Nephron progenitor cell (in vitro differentiated cells): Measurements from ENCODE around the gene FAM114A1.
A peak's percentile ranks its signal among the peaks of the same experiment; 100 is the strongest.
"Not testable (repeated sequence)": the region's sequence is repeated elsewhere in the genome, so short reads cannot be mapped to it uniquely, and the experiment has no call there.

Experiments used
- DNase-seq: peaks from one replicate; pipeline ENCODE4 v3.0.0; 2021
- H3K27ac Mint-ChIP-seq: 2 replicates; pipeline ENCODE4 v1.8.0; 2021; ENCODE audit warnings: mild to moderate bottlenecking, moderate library complexity, mixed read lengths
- H3K27me3 Mint-ChIP-seq: 2 replicates; pipeline ENCODE4 v1.8.0; 2021; ENCODE audit warnings: mild to moderate bottlenecking, low read depth, mixed read lengths; ENCODE audit not compliant: poor library complexity
- H3K36me3 Mint-ChIP-seq: 2 replicates; pipeline ENCODE4 v1.8.0; 2021; ENCODE audit warnings: low read depth, mixed read lengths
- H3K4me1 Mint-ChIP-seq: 2 replicates; pipeline ENCODE4 v1.8.0; 2021; ENCODE audit warnings: mixed read lengths
- H3K4me3 Mint-ChIP-seq: 2 replicates; pipeline ENCODE4 v1.8.0; 2021; ENCODE audit warnings: mild to moderate bottlenecking, moderate library complexity, mixed read lengths
- H3K9me3 Mint-ChIP-seq: 2 replicates; pipeline ENCODE4 v1.8.0; 2021; ENCODE audit warnings: mild to moderate bottlenecking, moderate library complexity, mixed read lengths
- TF ChIP-seq, protein P1 (sequence below): fragments of 200-600 bp; sonication (generic); IDR thresholded peaks from 2 replicates; pipeline ENCODE4 v1.5.0; 2021; ENCODE audit warnings: antibody characterized with exemption

The FAM114A1 gene

GRCh38 chr4:38985410-38986100 is 117.9 kb downstream of the FAM114A1 start:
- no peaks in the 10 kb centered on the region for H3K36me3 Mint-ChIP-seq
- no peak for DNase-seq
- peaks cover 24% of the 10 kb centered on the region for H3K4me1 Mint-ChIP-seq
- no peak overlapping the region for H3K4me3 Mint-ChIP-seq
- TF ChIP-seq, protein P1, sequence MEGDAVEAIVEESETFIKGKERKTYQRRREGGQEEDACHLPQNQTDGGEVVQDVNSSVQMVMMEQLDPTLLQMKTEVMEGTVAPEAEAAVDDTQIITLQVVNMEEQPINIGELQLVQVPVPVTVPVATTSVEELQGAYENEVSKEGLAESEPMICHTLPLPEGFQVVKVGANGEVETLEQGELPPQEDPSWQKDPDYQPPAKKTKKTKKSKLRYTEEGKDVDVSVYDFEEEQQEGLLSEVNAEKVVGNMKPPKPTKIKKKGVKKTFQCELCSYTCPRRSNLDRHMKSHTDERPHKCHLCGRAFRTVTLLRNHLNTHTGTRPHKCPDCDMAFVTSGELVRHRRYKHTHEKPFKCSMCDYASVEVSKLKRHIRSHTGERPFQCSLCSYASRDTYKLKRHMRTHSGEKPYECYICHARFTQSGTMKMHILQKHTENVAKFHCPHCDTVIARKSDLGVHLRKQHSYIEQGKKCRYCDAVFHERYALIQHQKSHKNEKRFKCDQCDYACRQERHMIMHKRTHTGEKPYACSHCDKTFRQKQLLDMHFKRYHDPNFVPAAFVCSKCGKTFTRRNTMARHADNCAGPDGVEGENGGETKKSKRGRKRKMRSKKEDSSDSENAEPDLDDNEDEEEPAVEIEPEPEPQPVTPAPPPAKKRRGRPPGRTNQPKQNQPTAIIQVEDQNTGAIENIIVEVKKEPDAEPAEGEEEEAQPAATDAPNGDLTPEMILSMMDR = no peak
- H3K27ac Mint-ChIP-seq = peak overlapping the region; percentile 47
- no peaks in the 10 kb centered on the region for H3K9me3 Mint-ChIP-seq
- peaks cover 6% of the 10 kb centered on the region for H3K27me3 Mint-ChIP-seq

- no peak overlapping the region for H3K4me3 Mint-ChIP-seq
- peaks cover 2% of the 10 kb centered on the region for H3K27me3 Mint-ChIP-seq
- H3K27ac Mint-ChIP-seq = no peak overlapping the region
- H3K9me3 Mint-ChIP-seq = no peaks in the 10 kb centered on the region
- H3K4me1 Mint-ChIP-seq = peaks cover 33% of the 10 kb centered on the region
- no peak for DNase-seq
- H3K36me3 Mint-ChIP-seq = no peaks in the 10 kb centered on the region
- TF ChIP-seq, protein P1 = no peak
Observed at GRCh38 chr4:38987491-38987890, 119.9 kb downstream of the FAM114A1 start.

DNA sequence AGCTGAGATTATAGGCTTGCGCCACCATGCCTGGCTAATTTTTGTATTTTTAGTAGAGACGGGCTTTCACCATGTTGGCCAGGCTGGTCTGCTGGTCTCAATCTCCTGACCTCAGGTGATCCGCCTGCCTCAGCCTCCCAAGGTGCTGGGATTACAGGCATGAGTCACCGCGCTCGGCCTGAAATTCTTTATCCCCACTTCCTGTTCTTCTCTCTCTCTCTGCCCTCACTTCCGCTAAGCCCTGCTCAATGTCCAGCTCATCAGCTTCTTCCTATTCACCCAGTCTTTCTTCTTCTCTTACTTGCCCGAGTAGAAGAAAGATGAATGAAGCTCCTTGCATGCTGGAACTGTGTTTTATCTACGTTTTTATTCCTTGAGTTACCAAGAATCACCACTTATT is 120.7 kb downstream of the FAM114A1 start:
- H3K27ac Mint-ChIP-seq, H3K9me3 Mint-ChIP-seq, H3K36me3 Mint-ChIP-seq, H3K27me3 Mint-ChIP-seq, DNase-seq, H3K4me3 Mint-ChIP-seq: not testable (repeated sequence)
- H3K4me1 Mint-ChIP-seq = peaks cover 33% of the 10 kb centered on the region

DNA sequence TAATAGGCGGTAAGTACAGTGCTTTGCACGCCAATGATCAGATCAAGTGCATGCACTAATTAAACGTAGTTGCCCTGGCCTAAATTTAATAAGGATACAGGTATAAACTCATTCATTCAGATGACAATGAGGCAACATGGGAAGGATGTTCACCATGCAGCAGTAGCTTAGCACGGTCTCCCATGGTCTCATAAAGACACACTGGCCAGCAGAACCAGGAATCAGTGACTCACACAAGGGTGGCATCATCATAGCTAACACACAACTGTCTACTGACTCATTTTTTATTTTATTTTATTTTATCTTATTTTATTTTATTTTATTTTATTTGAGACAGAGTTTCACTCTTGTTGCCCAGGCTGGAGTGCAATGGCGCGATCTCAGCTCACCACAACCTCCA is 121.9 kb downstream of the FAM114A1 start:
- Mint-ChIP-seq H3K27me3 (no peaks in the 10 kb centered on the region), H3K27ac (no peak overlapping the region), H3K4me1 (peaks cover 24% of the 10 kb centered on the region), H3K4me3 (no peak overlapping the region), H3K9me3 (no peaks in the 10 kb centered on the region), H3K36me3 (no peaks in the 10 kb centered on the region)
- TF ChIP-seq, protein P1 = no peak
- DNase-seq = no peak

DNA sequence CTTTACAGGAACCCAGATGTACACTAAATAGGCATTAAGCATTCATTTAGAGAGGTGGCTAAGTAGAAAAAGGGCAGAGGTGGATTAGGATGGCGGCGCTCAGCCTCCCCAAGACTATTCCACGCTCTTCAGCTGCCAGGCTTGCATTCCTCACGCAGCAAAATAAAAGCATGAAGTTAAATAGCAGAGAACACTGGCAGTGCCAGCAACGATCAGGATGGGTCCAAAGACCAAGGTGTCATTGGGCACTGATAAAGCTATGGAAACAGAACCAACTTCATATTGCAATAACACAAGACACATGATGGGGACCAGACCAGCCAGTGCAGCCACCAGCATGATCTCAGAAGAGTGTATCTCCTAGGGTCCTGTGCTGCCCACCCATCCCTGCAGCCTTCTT is 122.6 kb downstream of the FAM114A1 start:
- no peaks in the 10 kb centered on the region for H3K9me3 Mint-ChIP-seq
- no peaks in the 10 kb centered on the region for H3K36me3 Mint-ChIP-seq
- peak overlapping the region; percentile 36 for H3K27ac Mint-ChIP-seq
- TF ChIP-seq, protein P1 = no peak
- H3K4me3 Mint-ChIP-seq = no peak overlapping the region
- H3K27me3 Mint-ChIP-seq = no peaks in the 10 kb centered on the region
- no peak for DNase-seq
- peaks cover 18% of the 10 kb centered on the region for H3K4me1 Mint-ChIP-seq

DNA sequence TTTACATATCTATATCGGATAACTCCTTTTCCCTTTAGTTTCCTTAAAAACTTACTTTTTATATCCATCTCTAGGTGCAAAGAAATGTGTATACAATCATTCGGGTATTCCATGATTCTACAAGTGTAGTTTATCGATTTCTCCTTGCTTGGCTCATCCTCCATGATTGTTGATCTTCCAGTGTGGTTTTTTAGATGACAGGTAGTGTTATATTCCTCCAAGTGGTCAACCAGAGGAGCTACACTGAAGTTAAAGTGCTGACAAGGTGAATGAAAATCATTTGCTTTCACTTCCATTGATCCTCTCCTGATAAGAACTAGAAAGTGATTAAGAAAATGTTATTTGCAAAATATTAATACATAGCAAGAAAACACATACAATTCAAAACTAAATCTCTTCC is 126.1 kb downstream of the FAM114A1 start:
- no peak overlapping the region for H3K4me3 Mint-ChIP-seq
- DNase-seq = no peak
- TF ChIP-seq, protein P1 = no peak
- H3K27ac Mint-ChIP-seq = no peak overlapping the region
- H3K36me3 Mint-ChIP-seq = no peaks in the 10 kb centered on the region
- H3K4me1 Mint-ChIP-seq = peaks cover 9% of the 10 kb centered on the region
- peaks cover 2% of the 10 kb centered on the region for H3K9me3 Mint-ChIP-seq
- no peaks in the 10 kb centered on the region for H3K27me3 Mint-ChIP-seq
